Lower lobe of right lung (tissue), 2 donors: ENCODE data around the gene OSGEPL1. TPM values are rescaled to one million over a fixed set of nuclear protein-coding genes. Genes with fewer than 3 reads are reported as not detected.
"Not testable (repeated sequence)": the region's sequence is repeated elsewhere in the genome, so short reads cannot be mapped to it uniquely, and the experiment has no call there.

Experiments used
- ATAC-seq, 2 donors: fragments of 200-7000 bp; cut with Tn5 transposase; one replicate each; pipeline ENCODE4 v1.9.1; 2020 to 2022; ENCODE audit warnings: mild to moderate bottlenecking in 2 of 2, moderate library complexity in 2 of 2
- DNase-seq: peaks from one replicate; pipeline ENCODE4 v3.0.0-alpha.2; 2020
- H3K27ac ChIP-seq: fragments of 200-600 bp; one replicate; pipeline ENCODE4 v1.8.0; 2022
- H3K27me3 ChIP-seq: fragments of 200-600 bp; one replicate; pipeline ENCODE4 v1.8.0; 2022; ENCODE audit warnings: low read depth
- H3K36me3 ChIP-seq: fragments of 200-600 bp; one replicate; pipeline ENCODE4 v1.8.0; 2022; ENCODE audit warnings: mild to moderate bottlenecking
- H3K4me1 ChIP-seq: fragments of 200-600 bp; one replicate; pipeline ENCODE4 v1.8.0; 2022
- H3K4me3 ChIP-seq: fragments of 200-600 bp; one replicate; pipeline ENCODE4 v1.8.0; 2022; ENCODE audit warnings: mild to moderate bottlenecking
- H3K9me3 ChIP-seq: fragments of 200-600 bp; one replicate; pipeline ENCODE4 v1.8.0; 2022
- CTCF ChIP-seq: fragments of 200-600 bp; IDR thresholded peaks from one replicate; pipeline ENCODE4 v1.8.0; 2022; ENCODE audit warnings: antibody characterized with exemption, mild to moderate bottlenecking
- intact Hi-C: fragments of 100-400 bp; cut with DNase I; formaldehyde crosslinking; loops from one replicate; pipeline ENCODE4 v1.11.0; 2022
- total RNA-seq: library from RNA; stranded (reverse); fragmentation: NEBNext Ultra II Directional; extraction: Animal tissue kit (Norgen Biotek cat#: 25700); gene quantifications from one replicate; pipeline ENCODE4 v1.2.1, GENCODE V29; 2021
- donor health status: DM: no; HTN: yes; CAD: no; lungs with severe emphysema.

OSGEPL1 gene
- total RNA-seq, 1 donor from 2014 or later = 7.9 TPM

GRCh38 chr2:189762229-189762550 is 402 bp downstream of the OSGEPL1 start:
- ATAC-seq = no peak
- intact Hi-C loops = no loop called here
- TF ChIP-seq CTCF = no peak
- Histone ChIP-seq H3K27ac (peak overlapping the region; percentile 90), H3K9me3 (no peaks in the 10 kb centered on the region), H3K4me1 (peaks cover 14% of the 10 kb centered on the region), H3K27me3 (no peaks in the 10 kb centered on the region), H3K36me3 (peaks cover 7% of the 10 kb centered on the region), H3K4me3 (peak overlapping the region; percentile 95)
- DNase-seq = no peak

DNA sequence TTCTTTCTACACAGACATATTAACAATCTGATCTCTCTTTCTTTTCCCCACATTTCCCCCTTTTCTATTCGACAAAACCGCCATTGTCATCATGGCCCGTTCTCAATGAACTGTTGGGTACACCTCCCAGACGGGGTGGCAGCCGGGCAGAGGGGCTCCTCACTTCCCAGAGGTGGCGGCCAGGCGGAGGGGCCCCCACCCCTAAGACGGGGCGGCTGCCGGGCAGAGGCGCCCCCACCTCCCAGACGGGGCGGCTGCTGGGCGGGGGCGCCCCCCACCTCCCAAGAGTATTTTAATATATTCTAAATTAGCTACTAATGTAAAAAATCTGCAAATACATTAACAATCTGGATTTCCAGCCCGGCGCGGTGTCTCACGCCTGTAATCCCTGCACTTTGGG is 2.4 kb downstream of the OSGEPL1 start:
- intact Hi-C loops, H3K27ac ChIP-seq, H3K36me3 ChIP-seq, DNase-seq, H3K4me3 ChIP-seq, H3K27me3 ChIP-seq, H3K9me3 ChIP-seq, ATAC-seq: not testable (repeated sequence)
- H3K4me1 ChIP-seq = peaks cover 14% of the 10 kb centered on the region

DNA sequence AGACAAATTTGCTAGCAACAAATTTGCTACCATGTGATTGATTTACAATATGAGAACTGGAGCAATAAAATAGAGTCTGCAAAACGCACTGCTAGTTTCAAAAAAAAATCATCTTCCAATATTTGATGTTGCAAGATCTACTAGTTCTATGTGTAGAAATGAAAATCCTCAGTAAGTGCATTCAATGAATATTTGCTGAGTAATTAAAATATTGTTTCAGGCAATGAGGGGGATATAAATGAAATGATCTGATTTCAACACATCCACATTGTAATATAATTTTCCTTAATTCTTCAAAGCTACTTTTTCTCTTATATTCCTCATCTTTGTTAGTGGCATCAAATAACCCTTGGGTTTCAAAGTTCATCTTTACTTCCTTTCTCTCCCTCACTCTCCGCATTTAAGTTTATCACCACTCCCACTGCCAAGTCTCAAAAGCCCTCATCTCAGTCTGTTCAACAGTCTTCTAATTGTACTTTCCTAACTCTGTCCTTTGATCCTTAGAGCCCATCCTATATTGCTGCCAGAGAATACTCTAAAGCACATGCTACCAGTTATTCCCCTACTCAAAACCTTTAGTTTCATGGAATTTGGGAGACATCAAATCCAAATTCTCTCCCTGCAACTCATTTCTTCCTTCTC is 6.2 kb downstream of the OSGEPL1 start:
- H3K27me3 ChIP-seq = no peaks in the 10 kb centered on the region
- no peak for DNase-seq
- peaks cover 34% of the 10 kb centered on the region for H3K36me3 ChIP-seq
- no peak overlapping the region for H3K4me3 ChIP-seq
- H3K27ac ChIP-seq = no peak overlapping the region
- no peak for ATAC-seq
- intact Hi-C loops = no loop called here
- no peaks in the 10 kb centered on the region for H3K9me3 ChIP-seq
- no peak for TF ChIP-seq CTCF
- no peaks in the 10 kb centered on the region for H3K4me1 ChIP-seq

DNA sequence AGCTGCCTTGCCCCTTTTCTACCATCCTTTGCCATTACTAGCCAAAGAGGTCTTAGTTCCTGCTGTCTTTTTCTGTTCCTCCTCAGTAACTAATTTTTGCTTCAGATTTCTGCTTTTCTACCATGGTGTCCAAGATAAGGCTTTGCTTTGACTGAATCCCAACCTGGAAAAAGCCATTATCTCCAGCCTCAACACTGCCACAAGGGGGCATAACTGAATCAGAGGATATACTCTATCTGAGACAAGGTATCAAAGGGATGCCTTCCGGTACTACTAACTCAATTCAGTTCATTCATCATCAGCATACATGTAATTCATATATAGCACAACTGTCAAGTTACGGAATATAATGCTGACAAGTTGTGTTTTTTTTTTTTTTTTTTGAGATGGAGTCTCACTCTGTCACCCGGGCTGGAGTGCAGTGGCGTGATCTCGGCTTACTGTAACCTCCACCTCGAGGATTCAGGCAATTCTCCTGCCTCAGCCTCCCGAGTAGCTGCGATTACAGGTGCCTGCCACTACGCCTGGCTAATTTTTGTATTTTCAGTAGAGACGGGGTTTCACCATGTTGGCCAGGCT is 11.4 kb downstream of the OSGEPL1 start:
- no peak overlapping the region for H3K4me3 ChIP-seq
- H3K36me3 ChIP-seq = peaks cover 62% of the 10 kb centered on the region
- peak; percentile 57 for TF ChIP-seq CTCF
- no peak overlapping the region for H3K27ac ChIP-seq
- no peaks in the 10 kb centered on the region for H3K27me3 ChIP-seq
- no peak for DNase-seq
- H3K9me3 ChIP-seq = no peaks in the 10 kb centered on the region
- peak; percentile 67 to 68 for ATAC-seq
- no peaks in the 10 kb centered on the region for H3K4me1 ChIP-seq
- intact Hi-C loops = no loop called here

GRCh38 chr2:189729430-189729829 is 33.2 kb downstream of the OSGEPL1 start:
- intact Hi-C loops = no loop called here
- Histone ChIP-seq H3K27ac (no peak overlapping the region), H3K9me3 (no peaks in the 10 kb centered on the region), H3K36me3 (peaks cover 11% of the 10 kb centered on the region), H3K27me3 (no peaks in the 10 kb centered on the region), H3K4me1 (no peaks in the 10 kb centered on the region), H3K4me3 (no peak overlapping the region)
- ATAC-seq (no peak), DNase-seq (no peak)
- no peak for TF ChIP-seq CTCF

DNA sequence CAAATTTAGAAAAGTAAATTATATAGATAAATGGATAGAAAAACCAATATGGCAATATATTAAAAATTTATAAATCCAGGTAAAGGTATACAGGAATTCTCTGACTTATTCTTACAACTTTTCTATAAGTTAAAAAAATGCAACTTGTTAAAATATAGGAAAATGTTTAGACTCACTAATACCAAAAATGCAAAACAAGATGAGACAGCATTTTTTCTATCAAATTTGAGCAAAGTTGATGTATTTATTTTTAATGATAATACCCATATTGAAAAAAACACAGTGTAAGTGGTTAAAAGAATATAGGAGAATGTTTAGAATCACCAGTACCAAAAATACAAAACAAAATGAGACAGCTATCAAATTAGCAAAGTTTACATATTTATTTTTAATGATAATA is 35.7 kb downstream of the OSGEPL1 start:
- H3K27me3 ChIP-seq = no peaks in the 10 kb centered on the region
- H3K4me3 ChIP-seq = no peak overlapping the region
- TF ChIP-seq CTCF = no peak
- H3K9me3 ChIP-seq = no peaks in the 10 kb centered on the region
- no peak for ATAC-seq
- intact Hi-C loops = no loop called here
- peaks cover 10% of the 10 kb centered on the region for H3K36me3 ChIP-seq
- no peaks in the 10 kb centered on the region for H3K4me1 ChIP-seq
- H3K27ac ChIP-seq = no peak overlapping the region
- DNase-seq = no peak
